Measurements from ENCODE around the gene STXBP5L. TPM values are rescaled to one million over a fixed set of nuclear protein-coding genes. Genes with fewer than 3 reads are reported as not detected.
A peak's percentile ranks its signal among the peaks of the same experiment; 100 is the strongest.

The STXBP5L gene
- total RNA-seq, 1 donor from 2014 or later: 2.1 TPM

DNA sequence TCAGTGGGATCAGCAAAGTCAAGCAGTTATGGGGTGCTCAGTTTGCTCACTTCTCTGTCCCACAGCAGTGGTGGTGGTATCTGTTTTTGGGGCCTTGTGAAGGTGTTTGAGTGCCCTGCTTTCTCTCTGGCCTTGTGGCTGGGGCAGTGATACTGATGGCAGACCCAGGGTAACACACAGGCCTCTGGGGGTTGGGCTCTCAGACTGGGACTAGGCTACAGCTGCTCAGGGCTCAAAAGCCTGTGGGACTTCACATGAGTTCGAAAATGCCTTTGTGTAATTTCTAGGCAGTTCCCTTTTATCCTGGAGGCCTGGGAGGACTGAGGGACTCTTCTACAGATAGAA is 75.3 kb downstream of the STXBP5L start:
- no peak overlapping the region for H3K27ac ChIP-seq (ENCODE audit: low read depth, low read length)
- Mint-ChIP-seq H3K4me3 (ENCODE audit: unreplicated experiment) (no peak overlapping the region), H3K36me3 (ENCODE audit: low read depth, unreplicated experiment) (no peaks in the 10 kb centered on the region), H3K9me3 (ENCODE audit: unreplicated experiment) (peaks cover 9% of the 10 kb centered on the region), H3K27ac (ENCODE audit: unreplicated experiment) (no peak overlapping the region), H3K4me1 (ENCODE audit: low read depth, unreplicated experiment) (peaks cover 3% of the 10 kb centered on the region), H3K27me3 (ENCODE audit: low read depth, unreplicated experiment) (no peaks in the 10 kb centered on the region)
- H3K9ac ChIP-seq (ENCODE audit: low read length): no peak overlapping the region
- no peaks in the 10 kb centered on the region for H3K4me1 ChIP-seq (ENCODE audit: insufficient read depth, low read length)
- DNase-seq (ENCODE audit: low read depth) (no peak), FAIRE-seq (no peak)
- no peak overlapping the region for H3K4me2 ChIP-seq (ENCODE audit: low read length)
- H3K27me3 ChIP-seq (ENCODE audit: insufficient read depth, low read length): no peaks in the 10 kb centered on the region
- H3K4me3 ChIP-seq (ENCODE audit: insufficient read depth, low read depth, low read length): no peak overlapping the region
- no peaks in the 10 kb centered on the region for H3K36me3 ChIP-seq (ENCODE audit: insufficient read depth, low read length)
- no peaks in the 10 kb centered on the region for H4K20me1 ChIP-seq (ENCODE audit: insufficient read depth, low read length)
- no peaks in the 10 kb centered on the region for H3K79me2 ChIP-seq (ENCODE audit: insufficient read depth, low read length)
- H3K9me3 ChIP-seq (ENCODE audit: insufficient read depth, low read depth, low read length): no peaks in the 10 kb centered on the region
- H2AFZ ChIP-seq (ENCODE audit: low read depth, low read length): no peak overlapping the region
- TF ChIP-seq CTCF (IDR thresholded peaks at IDR 0.05; ENCODE audit: insufficient read depth, low read depth, low read length) (no peak), EZH2 (IDR thresholded peaks at IDR 0.05; ENCODE audit: insufficient read depth, low read length) (no peak)

- Histone ChIP-seq H3K4me2 (ENCODE audit: low read length) (no peak overlapping the region), H3K4me3 (ENCODE audit: insufficient read depth, low read depth, low read length) (no peak overlapping the region), H3K79me2 (ENCODE audit: insufficient read depth, low read length) (no peaks in the 10 kb centered on the region), H3K27me3 (ENCODE audit: insufficient read depth, low read length) (no peaks in the 10 kb centered on the region), H3K4me1 (ENCODE audit: insufficient read depth, low read length) (no peaks in the 10 kb centered on the region), H4K20me1 (ENCODE audit: insufficient read depth, low read length) (no peaks in the 10 kb centered on the region), H3K9me3 (ENCODE audit: insufficient read depth, low read depth, low read length) (no peaks in the 10 kb centered on the region), H2AFZ (ENCODE audit: low read depth, low read length) (no peak overlapping the region), H3K27ac (ENCODE audit: low read depth, low read length) (no peak overlapping the region), H3K9ac (ENCODE audit: low read length) (no peak overlapping the region), H3K36me3 (ENCODE audit: insufficient read depth, low read length) (no peaks in the 10 kb centered on the region)
- FAIRE-seq (no peak), DNase-seq (ENCODE audit: low read depth) (no peak)
- peaks cover 3% of the 10 kb centered on the region for H3K4me1 Mint-ChIP-seq (ENCODE audit: low read depth, unreplicated experiment)
- H3K4me3 Mint-ChIP-seq (ENCODE audit: unreplicated experiment): no peak overlapping the region
- peaks cover 9% of the 10 kb centered on the region for H3K9me3 Mint-ChIP-seq (ENCODE audit: unreplicated experiment)
- H3K27me3 Mint-ChIP-seq (ENCODE audit: low read depth, unreplicated experiment): no peaks in the 10 kb centered on the region
- H3K27ac Mint-ChIP-seq (ENCODE audit: unreplicated experiment): peak overlapping the region; percentile 42
- TF ChIP-seq CTCF (IDR thresholded peaks at IDR 0.05; ENCODE audit: insufficient read depth, low read depth, low read length): no peak
- no peak for TF ChIP-seq EZH2 (IDR thresholded peaks at IDR 0.05; ENCODE audit: insufficient read depth, low read length)
- H3K36me3 Mint-ChIP-seq (ENCODE audit: low read depth, unreplicated experiment): no peaks in the 10 kb centered on the region
Measured at GRCh38 chr3:120983841-120984240, 75.8 kb downstream of the STXBP5L start.

GRCh38 chr3:120985242-120985641 is 77.2 kb downstream of the STXBP5L start:
- DNase-seq (ENCODE audit: low read depth) (no peak), FAIRE-seq (no peak)
- H3K27me3 Mint-ChIP-seq (ENCODE audit: low read depth, unreplicated experiment): no peaks in the 10 kb centered on the region
- no peak overlapping the region for H3K4me3 Mint-ChIP-seq (ENCODE audit: unreplicated experiment)
- Histone ChIP-seq H3K36me3 (ENCODE audit: insufficient read depth, low read length) (no peaks in the 10 kb centered on the region), H3K4me2 (ENCODE audit: low read length) (no peak overlapping the region), H3K27me3 (ENCODE audit: insufficient read depth, low read length) (no peaks in the 10 kb centered on the region), H2AFZ (ENCODE audit: low read depth, low read length) (no peak overlapping the region), H3K4me1 (ENCODE audit: insufficient read depth, low read length) (no peaks in the 10 kb centered on the region), H3K79me2 (ENCODE audit: insufficient read depth, low read length) (no peaks in the 10 kb centered on the region), H3K9ac (ENCODE audit: low read length) (no peak overlapping the region), H4K20me1 (ENCODE audit: insufficient read depth, low read length) (no peaks in the 10 kb centered on the region), H3K27ac (ENCODE audit: low read depth, low read length) (no peak overlapping the region), H3K4me3 (ENCODE audit: insufficient read depth, low read depth, low read length) (no peak overlapping the region), H3K9me3 (ENCODE audit: insufficient read depth, low read depth, low read length) (no peaks in the 10 kb centered on the region)
- TF ChIP-seq EZH2 (IDR thresholded peaks at IDR 0.05; ENCODE audit: insufficient read depth, low read length) (no peak), CTCF (IDR thresholded peaks at IDR 0.05; ENCODE audit: insufficient read depth, low read depth, low read length) (no peak)
- no peak overlapping the region for H3K27ac Mint-ChIP-seq (ENCODE audit: unreplicated experiment)
- H3K9me3 Mint-ChIP-seq (ENCODE audit: unreplicated experiment): peaks cover 1% of the 10 kb centered on the region
- peaks cover 3% of the 10 kb centered on the region for H3K4me1 Mint-ChIP-seq (ENCODE audit: low read depth, unreplicated experiment)
- no peaks in the 10 kb centered on the region for H3K36me3 Mint-ChIP-seq (ENCODE audit: low read depth, unreplicated experiment)

Measured in astrocyte (in vitro differentiated cells and primary cell).